Psoas muscle (tissue), 8 donors: ENCODE measurements around the gene DIPK1A. TPM values are rescaled to one million over a fixed set of nuclear protein-coding genes. Genes with fewer than 3 reads are reported as not detected.

ENCODE experiments used
- ATAC-seq, 4 donors: fragments of 200-7000 bp; cut with Tn5 transposase; one replicate each; pipeline ENCODE4 v1.9.1; 2020; ENCODE audit warnings: moderate library complexity in 3 of 4, mild to moderate bottlenecking in 2 of 4
- DNase-seq, 2 donors: peaks; one replicate each; pipeline ENCODE4 v3.0.0-alpha.2; 2020
- H3K27ac ChIP-seq: fragments of 200-600 bp; one replicate; pipeline ENCODE4 v1.8.0; 2022
- H3K27me3 ChIP-seq, 3 donors: fragments of 200-600 bp in 1 of 3; one replicate each; pipeline versions ENCODE4 v1.6.1 to v1.8.0; 2013 to 2022; ENCODE audit warnings: low read length in 2 of 3, mild to moderate bottlenecking in 2 of 3, moderate library complexity in 1 of 3; ENCODE audit not compliant: insufficient read depth in 3 of 3
- H3K36me3 ChIP-seq, 2 donors: fragments of 200-600 bp in 1 of 2; one replicate each; pipeline versions ENCODE4 v1.6.1 to v1.8.0; 2013 to 2022; ENCODE audit warnings: low read depth in 1 of 2, mild to moderate bottlenecking in 1 of 2, moderate library complexity in 1 of 2; ENCODE audit not compliant: insufficient read depth in 1 of 2
- H3K4me1 ChIP-seq: fragments of 200-600 bp; one replicate; pipeline ENCODE4 v1.8.0; 2022
- H3K4me3 ChIP-seq: fragments of 200-600 bp; one replicate; pipeline ENCODE4 v1.8.0; 2022; ENCODE audit warnings: mild to moderate bottlenecking
- H3K9me3 ChIP-seq: fragments of 200-600 bp; one replicate; pipeline ENCODE4 v1.8.0; 2022
- WGBS, 3 donors: extraction: QIAGEN DNeasy Blood & Tissue Kit; methylation state at CpG; one replicate each; pipeline versions ENCODE4 v1.1.6 to v1.1.7; 2013; 5-methylcytosine and 5-hydroxymethylcytosine counted together
- intact Hi-C, 2 donors: fragments of 100-400 bp; cut with DNase I; formaldehyde crosslinking; loops; one replicate each; pipeline versions ENCODE4 v1.11.0 to v1.14.2; 2022
- polyA plus RNA-seq, 3 donors: library from polyadenylated mRNA; stranded (reverse); fragments of 200-250 nt; gene quantifications; one replicate each; pipeline ENCODE4 v1.2.3, GENCODE V29; 2013
- total RNA-seq, 4 donors: library from RNA; stranded (reverse); fragmentation: NEBNext Ultra II Directional in 2 of 4; extraction: Animal tissue kit (Norgen Biotek cat#: 25700) in 2 of 4; gene quantifications; one replicate each; pipeline versions ENCODE4 v1.2.1 to v1.2.4, GENCODE V29; 2021 to 2023
- TF ChIP-seq, protein P1 (sequence below): fragments of 200-600 bp; IDR thresholded peaks from one replicate; pipeline ENCODE4 v1.8.0; 2022; ENCODE audit warnings: antibody characterized with exemption
- donor health status: healthy with polysubstance abuse.
- donor health status: DM: no; HTN: no; CAD: no; lungs with moderate emphysema.
- donor health status: Bipolar disorder and iron deficiency.
- donor health status: healthy.
- donor health status: DM: yes; HTN: yes; CAD: no.
- donor health status: DM: no; HTN: no; CAD: no.
- donor health status: DM: no; HTN: no; CAD: no.
- donor health status: DM: yes; HTN: yes; CAD: no.

Gene DIPK1A
- total and polyA plus RNA-seq, 7 donors: 2.2 to 7.9 (median 5.7) TPM

DNA sequence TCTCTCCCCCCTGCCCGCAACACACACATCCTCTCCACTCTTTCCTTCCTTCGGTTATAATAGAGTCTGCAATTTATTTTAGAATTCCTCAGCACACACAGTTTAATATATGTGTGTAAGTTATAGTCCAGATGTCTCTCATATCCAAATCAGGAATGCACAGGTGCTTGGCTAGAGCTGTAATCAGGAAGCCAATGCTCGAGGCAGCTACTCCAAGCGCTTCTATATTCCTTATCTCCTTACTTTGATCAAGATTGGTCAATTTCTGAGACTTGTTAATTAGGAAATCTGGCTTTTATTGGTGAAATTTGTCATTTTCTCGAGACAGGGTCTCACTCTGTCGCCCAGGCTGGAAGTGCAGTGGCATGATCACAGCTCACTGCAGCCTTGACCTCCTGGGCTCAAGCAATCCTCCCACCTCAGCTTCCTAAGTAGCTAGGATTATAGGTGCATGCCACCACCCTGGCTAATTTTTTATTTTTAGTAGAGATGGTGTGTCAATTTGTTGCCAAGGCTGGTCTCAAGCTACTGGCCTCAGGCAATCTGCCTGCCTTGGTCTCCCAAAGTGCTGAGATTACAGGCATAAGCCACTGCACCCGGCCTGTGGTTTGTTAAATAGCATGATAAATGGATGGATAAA is 101.7 kb downstream of the DIPK1A start:
- 15 to 38% (median 19%) methylated on average over 7 of the region's 7 CpGs for WGBS, 3 donors
- ATAC-seq: peak; percentile 73 to 92 (median 88)

DNA sequence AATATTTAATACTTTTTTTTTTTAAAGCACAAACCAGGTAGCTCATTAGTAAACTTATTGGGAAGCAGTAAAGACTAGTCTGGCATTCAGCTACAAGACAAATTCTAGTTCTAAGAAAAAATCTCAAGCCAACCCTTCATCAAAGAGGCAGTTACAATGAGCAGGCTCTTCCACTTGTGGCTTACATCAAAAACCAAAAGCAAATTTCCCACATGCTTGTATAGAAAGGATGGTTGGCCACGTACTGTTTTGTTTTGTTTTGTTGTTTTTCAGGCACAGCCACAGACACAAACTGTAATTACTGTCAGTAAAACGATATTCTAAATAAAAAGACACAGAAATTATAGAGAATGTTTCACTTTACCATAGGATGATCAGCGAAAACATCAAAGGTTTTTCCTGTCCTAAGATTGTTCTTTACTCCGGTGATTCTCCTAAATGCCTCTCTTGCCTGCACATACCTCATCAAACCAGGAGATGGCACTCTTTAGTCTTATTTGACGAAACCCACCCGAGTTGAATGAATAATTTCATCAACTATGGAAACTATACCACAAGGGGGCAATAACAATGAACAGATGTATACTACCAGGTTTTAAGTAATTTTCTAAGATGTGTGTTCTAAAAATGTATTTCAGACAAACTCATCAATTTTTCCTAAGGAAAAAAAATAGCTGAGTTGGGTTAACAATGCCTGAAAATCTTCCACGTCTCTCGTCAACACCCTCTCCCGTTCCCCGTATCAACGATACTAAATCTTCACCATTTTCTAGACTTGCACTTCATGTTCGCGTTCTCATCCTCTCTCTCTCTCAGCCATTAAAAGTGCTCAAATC is 102.5 kb downstream of the DIPK1A start:
- intact Hi-C loops: loop anchor here (1.0 to 10.0 kb wide), 4 partner anchors 102 to 206 kb away; partner anchors contain the start of gene DIPK1A (in 1 of the 2)
- ATAC-seq (peak; percentile 78 to 91 (median 88)), DNase-seq (no peak)
- WGBS, 3 donors: 10 to 13% (median 11%) methylated on average over 13 of the region's 13 CpGs
- no peaks in the 10 kb centered on the region for H3K27me3 ChIP-seq
- no peaks in the 10 kb centered on the region for H3K9me3 ChIP-seq
- peaks cover 10% of the 10 kb centered on the region for H3K4me1 ChIP-seq
- no peaks in the 10 kb centered on the region for H3K36me3 ChIP-seq
- TF ChIP-seq, protein P1, sequence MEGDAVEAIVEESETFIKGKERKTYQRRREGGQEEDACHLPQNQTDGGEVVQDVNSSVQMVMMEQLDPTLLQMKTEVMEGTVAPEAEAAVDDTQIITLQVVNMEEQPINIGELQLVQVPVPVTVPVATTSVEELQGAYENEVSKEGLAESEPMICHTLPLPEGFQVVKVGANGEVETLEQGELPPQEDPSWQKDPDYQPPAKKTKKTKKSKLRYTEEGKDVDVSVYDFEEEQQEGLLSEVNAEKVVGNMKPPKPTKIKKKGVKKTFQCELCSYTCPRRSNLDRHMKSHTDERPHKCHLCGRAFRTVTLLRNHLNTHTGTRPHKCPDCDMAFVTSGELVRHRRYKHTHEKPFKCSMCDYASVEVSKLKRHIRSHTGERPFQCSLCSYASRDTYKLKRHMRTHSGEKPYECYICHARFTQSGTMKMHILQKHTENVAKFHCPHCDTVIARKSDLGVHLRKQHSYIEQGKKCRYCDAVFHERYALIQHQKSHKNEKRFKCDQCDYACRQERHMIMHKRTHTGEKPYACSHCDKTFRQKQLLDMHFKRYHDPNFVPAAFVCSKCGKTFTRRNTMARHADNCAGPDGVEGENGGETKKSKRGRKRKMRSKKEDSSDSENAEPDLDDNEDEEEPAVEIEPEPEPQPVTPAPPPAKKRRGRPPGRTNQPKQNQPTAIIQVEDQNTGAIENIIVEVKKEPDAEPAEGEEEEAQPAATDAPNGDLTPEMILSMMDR: peak; percentile 98
- peak overlapping the region; percentile 74 for H3K27ac ChIP-seq
- peak overlapping the region; percentile 54 for H3K4me3 ChIP-seq

More for the DNA sequence above, 101.7 kb downstream of the DIPK1A start:
- H3K4me3 ChIP-seq: peak overlapping the region; percentile 54
- peaks cover 10% of the 10 kb centered on the region for H3K4me1 ChIP-seq
- peak overlapping the region; percentile 74 for H3K27ac ChIP-seq
- H3K27me3 ChIP-seq: no peaks in the 10 kb centered on the region
- intact Hi-C loops: loop anchor here (1.0 to 10.0 kb wide), 4 partner anchors 101 to 205 kb away; partner anchors contain the start of gene DIPK1A (in 1 of the 2)
- TF ChIP-seq, protein P1: no peak
- no peaks in the 10 kb centered on the region for H3K36me3 ChIP-seq
- no peak for DNase-seq
- no peaks in the 10 kb centered on the region for H3K9me3 ChIP-seq

DNA sequence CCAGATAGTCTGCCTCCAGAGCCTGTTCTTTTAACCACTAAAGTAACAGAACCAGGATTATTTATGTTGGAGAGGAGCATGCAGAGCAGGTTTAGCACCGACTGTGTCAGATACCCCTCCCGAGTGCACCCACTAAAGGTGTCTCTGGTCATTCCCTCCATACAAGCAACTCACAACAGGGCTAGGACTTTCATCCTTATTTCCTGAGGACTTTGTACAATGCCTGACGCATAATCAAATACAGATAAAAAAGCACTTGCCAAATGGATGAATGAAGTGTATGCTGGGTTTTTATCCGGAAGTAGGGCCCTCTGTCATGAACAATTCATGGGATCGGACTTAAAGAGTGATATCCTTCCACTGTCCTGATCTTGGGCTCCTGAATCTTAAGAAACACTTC is 103.4 kb downstream of the DIPK1A start:
- ATAC-seq (no peak), DNase-seq (no peak)
- intact Hi-C loops: loop anchor here (1.0 to 10.0 kb wide), 3 partner anchors 104 to 207 kb away; partner anchors contain the start of gene DIPK1A (in 1 of the 2)
- Histone ChIP-seq H3K4me3 (no peak overlapping the region), H3K36me3 (no peaks in the 10 kb centered on the region), H3K27me3 (no peaks in the 10 kb centered on the region), H3K9me3 (no peaks in the 10 kb centered on the region), H3K4me1 (peaks cover 10% of the 10 kb centered on the region), H3K27ac (no peak overlapping the region)
- 76 to 87% (median 85%) methylated on average over 5 of the region's 5 CpGs for WGBS, 3 donors
- TF ChIP-seq, protein P1: no peak

DNA sequence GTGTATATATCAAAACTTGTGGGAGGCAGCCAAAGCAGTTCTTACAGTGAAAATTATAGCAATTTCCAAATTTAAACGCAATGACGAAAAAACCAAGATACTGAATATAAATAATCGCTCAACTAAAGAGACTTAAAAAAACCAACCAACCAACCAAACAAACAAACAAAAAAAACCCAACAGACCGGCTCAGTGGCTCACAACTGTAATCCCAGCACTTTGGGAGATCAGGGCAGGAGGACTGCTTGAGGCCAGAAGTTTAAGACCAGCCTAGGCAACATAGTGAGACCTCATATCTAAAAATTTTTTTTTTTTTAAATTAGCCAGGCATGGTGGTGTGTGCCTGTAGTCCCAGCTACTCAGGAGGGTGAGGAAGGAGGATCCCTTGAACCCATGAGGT is 106.0 kb downstream of the DIPK1A start:
- Histone ChIP-seq H3K4me1 (peaks cover 10% of the 10 kb centered on the region), H3K27me3 (no peaks in the 10 kb centered on the region), H3K36me3 (peaks cover 0 to 4% of the 10 kb centered on the region in 2 donors), H3K9me3 (no peaks in the 10 kb centered on the region), H3K27ac (no peak overlapping the region), H3K4me3 (no peak overlapping the region)
- DNase-seq (no peak), ATAC-seq (no peak)
- 87 to 99% (median 99%) methylated on average over 4 of the region's 4 CpGs for WGBS, 3 donors
- TF ChIP-seq, protein P1: no peak
- intact Hi-C loops: loop anchor here (5.0 to 10.0 kb wide), 2 partner anchors 107 to 210 kb away; partner anchors contain the start of gene DIPK1A (in 1 of the 2)
